Stimulated activated CD8-positive, alpha-beta memory T cell treated with anti-CD3 and anti-CD28 coated beads, Interleukin-15, amount 100 ng/mL, for 1 hour (primary cell): ENCODE measurements around the gene IZUMO4.
"Not testable (repeated sequence)": the region's sequence is repeated elsewhere in the genome, so short reads cannot be mapped to it uniquely, and the experiment has no call there.

Experiments used
- DNase-seq: peaks from one replicate; pipeline ENCODE4 v3.0.0-alpha.2; 2020; ENCODE audit warnings: low read depth

IZUMO4 gene

DNA sequence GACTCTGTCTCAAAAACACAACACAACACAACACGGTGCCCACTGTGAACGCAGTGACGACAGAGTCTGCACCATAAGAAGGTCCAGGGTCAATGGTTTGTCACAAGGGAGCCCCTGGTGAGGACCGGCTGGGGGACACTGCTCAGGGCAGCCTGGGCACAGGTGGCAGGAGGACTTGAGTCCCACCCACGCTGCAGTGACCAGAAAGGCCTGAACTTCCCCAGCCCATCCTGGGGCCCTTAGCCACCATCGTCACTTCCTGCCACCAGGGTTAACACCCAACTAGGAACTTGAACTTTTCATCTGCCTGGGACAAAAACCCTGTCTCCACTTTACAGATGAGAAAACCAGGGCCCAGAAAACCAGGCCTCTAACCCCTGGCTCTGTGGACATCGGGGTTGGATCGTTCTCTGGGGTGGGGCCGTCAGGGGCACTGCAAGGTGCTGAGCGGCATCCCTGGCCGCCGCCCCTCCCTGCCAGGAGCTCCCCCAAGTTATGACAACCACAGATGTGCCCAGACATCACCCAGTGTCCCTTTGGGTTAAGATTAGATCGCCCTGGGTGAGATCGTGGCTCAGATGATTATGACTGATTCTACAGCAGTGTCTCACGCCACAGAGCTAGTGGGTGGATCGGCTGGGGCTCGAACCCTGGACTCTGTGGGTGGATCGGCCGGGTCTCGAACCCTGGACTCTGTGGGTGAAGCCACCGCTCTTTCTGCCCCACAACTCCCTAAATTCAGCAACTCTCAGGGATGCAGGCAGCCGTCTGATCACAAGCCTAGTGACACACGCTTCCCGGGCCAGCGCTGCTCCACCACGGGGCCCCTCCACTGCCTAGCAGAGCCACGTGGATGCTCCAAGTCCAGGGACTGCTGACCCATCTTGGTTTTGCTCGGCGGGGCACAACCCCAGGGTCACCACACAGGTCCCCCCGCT, 14.6 kb upstream of the IZUMO4 start:
- DNase-seq, result no peak

DNA sequence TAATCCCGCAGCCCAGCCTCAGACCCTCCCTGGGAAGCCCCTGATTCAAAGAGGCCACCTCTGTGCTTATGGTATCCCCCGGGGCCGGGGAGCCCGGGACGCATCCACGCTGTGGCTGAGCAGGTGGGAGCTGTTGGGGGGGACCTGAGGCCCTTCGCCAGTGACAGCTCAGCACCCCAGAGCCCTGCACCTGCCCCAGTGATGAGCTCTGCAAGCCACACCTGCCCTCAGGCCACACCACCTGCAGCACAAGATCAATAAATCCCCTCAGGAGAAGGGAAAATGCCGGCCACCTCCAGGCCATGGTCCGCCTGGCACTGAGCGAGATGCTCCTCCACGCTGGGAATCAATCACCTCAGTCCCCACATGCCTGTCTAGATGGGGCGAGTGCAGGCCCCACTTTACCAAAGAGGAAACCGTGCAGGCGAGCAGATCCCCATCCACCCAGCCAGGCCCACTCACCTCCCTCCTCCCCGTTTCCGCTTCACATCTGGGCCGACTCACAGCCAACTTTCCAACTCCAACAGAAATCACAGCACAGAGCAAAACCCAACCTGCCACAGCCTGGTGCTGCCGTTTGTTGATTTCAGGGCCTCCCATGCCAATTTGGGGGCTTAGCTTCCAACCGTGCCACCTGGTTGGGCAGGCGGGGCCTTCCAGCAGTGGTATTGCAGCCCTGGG, 13.4 kb upstream of the IZUMO4 start:
- DNase-seq, result peak; percentile 48

DNA sequence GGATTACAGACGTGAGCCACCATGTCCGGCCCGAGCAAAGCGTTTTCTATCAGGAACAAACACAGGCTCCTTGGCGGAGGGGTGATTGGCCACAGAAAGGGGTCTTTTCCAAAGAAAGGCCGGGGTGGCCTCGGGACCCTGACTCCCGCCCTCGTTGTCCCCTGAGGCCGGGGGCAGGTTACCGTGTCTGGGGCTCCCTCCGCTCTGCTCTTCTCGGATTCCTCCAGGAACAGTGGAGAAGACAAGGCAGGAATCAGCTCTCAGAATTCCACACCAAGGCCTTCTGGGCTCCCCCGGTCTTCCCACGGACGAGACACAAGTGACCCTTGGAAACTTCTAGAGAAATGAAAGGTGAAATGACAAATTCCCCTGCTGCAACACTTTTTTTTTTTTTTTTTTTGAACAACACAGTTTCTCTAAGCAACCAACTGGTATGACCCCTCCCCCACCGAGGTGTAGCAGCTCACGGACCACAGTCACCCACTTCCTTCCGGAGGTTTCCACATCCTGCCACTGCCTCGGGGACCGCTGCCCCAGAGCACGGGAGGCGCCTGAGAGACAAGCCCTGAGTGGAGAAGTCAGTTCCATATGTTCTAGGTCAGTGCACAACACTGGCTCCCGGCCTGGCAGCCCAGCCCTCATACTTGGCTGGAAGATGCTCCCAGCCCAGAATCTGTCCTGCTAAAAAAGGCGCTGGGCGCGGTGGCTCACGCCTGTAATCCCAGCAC, 11.6 kb upstream of the IZUMO4 start:
- DNase-seq, result peak; percentile 87

DNA sequence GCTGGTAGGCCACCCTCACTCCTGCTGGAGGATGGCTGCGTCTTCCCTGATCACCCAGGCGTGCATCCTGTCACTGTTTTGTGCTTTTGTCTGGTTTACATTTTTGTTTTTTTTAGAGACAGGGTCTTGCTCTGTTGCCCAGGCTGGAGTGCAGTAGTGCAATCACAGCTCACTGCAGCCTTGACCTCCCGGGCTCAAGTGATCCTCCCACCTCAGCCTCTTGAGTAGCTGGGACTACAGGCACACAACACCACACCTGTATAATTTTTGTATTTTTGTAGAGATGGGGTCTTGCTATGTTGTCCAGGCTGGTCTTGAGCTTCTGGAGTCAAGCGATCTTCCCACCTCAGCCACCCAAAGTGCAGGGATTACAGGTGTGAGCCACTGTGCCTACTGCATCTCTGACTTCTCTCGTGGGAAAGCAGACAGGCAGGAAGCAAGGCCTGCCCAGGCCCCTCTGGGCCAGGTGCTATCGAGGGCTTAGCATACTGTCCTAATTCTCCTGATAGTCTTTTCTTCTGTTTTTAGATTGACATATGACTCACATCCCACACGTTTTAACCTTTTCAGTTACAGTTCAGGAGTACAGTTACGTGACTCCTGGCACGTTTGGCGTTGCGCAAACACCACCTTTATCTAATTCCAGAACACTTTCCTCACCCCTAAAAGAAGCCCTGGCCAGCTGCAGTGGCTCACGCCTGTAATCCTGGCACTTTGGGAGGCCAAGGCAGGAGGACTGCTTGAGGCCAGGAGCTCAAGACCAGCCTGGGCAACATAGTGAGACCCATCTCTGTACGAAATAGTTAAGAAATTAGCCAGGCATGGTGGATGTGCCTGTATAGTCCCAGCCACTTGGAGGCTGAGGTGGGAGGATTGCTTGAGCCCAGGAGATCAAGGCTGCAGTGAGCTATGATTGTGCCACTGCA, 9.8 kb upstream of the IZUMO4 start:
- not testable (repeated sequence) for DNase-seq

DNA sequence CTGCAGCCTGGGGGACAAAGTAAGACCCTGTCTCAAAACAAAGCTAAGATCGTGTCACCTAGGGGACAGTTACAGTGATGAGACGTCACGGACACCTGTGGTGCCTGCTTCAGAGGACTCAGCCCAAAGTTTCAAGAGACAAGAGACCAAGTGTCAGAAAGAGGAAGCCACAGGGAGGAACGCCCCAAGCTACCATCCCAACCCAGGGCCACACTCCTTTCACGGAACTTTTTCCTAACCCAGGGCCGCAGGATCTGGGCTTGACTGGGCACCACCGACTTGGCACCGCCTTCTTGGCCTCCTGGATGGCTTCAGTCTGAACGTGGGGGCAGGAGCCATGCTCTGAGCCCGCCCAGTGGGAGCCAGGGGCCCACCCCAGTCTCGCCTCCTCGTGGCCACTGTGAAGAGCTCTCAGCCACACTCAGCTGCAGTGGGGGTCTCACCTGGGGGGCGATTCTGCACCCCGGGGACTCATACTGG, 9.1 kb upstream of the IZUMO4 start:
- no peak for DNase-seq

DNA sequence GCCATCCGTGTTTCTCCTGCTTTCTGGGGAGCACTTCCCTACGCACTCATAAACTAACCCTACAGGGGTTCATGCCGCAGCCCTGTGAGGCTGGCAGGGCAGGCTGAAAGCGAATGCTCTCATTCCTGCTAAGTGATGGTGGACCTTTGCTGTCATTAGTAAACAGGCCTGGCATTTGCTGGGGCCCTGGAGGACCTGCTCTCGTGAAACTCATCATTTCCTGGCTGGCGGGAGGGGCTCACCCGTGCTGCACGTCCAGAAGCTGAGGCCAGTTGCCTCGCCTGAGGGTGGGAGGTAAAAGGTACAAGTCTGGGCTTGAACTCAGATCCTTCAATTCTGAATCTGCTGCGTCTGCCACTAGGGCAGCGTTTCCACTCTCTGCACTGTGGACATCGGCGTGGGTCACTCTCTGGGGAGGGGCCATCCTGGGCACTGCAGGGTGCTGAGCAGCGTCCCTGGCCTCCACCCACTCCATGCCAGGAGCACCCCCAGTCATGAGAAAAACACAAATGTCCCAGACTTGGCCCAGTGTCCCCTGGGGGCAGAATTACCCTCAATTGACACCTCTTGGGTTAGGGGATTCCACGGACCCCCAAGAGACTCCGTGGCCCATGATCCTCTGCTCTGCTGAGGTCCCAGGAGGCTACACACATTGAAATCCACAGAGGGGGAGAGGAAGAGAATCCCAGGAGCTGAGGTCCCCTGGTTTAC, 7.6 kb upstream of the IZUMO4 start:
- DNase-seq, result no peak

DNA sequence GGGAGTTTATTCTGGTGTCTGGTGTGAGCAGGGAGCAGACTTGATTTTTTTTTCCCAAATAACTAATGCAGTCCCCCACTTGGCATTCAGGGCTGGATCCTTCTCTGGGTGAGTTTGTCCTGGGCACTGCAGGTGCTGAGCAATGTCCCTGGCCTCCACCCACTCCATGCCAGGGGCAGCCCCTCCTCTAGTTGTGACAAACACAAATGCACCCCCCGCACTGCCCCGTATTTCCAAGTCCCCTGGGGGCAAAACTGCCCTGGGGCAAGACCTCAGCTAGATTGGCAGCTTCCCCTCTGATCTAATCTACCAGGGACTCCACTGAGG, 7.0 kb upstream of the IZUMO4 start:
- DNase-seq, result no peak

DNA sequence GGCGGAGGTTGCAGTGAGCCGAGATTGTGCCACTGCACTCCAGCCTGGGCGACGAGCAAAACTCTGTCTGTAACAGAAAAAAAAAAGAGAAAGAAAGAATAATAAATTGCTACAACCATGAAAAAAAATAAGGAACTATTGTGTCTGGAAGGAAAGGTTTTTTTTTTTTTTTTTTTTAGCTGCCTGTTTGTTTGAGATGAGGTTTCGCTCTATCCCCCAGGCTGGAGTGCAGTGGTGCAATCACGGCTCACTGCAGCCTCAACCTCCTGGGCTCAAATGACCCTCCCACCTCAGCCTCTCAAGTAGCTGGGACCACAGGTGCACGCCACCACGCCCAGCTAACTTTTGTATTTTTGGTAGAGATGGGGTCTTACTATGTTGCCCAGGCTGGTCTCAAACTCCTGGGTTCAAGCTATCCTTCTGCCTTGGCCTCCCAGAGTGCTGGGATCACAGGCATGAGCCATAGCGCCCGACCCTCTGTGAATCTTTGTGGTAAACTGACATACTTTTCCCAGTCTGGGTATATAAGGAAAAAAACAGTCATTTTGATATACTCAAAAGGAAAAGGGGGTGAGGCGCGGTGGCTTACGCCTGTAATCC, 4.7 kb upstream of the IZUMO4 start:
- DNase-seq, result not testable (repeated sequence)

DNA sequence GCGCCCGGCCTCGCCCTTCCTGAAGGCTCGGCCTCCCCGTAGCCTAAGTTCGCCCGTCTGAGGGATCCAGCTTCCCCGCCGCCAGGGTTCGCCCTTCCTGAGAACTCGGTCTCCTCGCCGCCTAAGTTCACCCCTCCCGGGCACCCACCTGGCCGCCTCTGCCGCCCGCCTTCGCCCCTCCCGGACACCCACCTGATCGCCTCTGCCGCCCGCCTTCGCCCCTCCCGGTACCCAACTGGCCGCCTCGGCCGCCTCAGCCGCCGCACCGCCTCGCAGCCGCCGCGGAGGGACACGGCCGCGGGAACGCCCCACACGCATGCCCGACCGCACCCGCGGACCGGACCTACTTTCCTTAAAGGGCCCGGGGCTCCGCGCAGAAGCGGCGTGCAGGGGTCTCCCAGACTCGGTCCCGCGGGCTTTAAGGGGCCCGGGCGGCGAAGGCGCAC, 658 bp upstream of the IZUMO4 start, which contains the start of gene MOB3A:
TSS of gene MOB3A (minus strand) at position 293 of the 446 bp plus-strand sequence. CDS start 17,766 bp downstream, outside the sequence.
- peak; percentile 62 for DNase-seq

DNA sequence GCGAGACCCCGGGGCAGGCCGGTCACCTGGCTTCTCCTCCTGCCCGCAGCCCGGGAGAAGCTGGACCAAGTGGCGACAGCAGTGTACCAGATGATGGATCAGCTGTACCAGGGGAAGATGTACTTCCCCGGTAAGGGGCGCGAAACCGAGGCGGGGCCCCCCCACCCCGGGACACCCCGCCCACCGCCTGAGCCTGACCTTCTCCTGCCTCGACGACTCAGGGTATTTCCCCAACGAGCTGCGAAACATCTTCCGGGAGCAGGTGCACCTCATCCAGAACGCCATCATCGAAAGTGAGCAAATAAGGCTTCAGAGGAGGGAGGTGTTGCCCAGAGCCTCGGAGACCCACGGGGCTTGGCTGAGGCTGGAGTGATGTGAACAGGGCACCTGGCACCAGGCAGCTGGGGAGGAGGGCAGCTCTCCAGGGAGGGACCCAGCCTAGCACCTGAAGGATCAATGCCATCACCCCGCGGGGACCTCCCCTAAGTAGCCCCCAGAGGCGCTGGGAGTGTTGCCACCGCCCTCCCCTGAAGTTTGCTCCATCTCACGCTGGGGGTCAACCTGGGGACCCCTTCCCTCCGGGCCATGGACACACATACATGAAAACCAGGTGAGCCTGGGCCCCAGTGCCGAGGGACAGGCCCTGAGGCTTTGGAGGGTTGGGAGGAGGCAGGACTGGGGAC, 629 bp downstream of the IZUMO4 start:
- no peak for DNase-seq

DNA sequence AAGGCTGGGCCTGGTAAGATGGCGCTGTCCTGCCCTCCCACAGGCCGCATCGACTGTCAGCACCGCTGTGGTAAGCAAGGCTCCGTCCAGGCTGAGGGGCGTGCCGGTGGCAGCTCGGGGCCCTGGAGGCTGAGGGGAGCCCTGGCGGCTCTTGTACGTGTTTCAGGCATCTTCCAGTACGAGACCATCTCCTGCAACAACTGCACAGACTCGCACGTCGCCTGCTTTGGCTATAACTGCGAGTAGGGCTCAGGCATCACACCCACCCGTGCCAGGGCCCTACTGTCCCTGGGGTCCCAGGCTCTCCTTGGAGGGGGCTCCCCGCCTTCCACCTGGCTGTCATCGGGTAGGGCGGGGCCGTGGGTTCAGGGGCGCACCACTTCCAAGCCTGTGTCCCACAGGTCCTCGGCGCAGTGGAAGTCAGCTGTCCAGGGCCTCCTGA, 1.2 kb downstream of the IZUMO4 start:
- no peak for DNase-seq

DNA sequence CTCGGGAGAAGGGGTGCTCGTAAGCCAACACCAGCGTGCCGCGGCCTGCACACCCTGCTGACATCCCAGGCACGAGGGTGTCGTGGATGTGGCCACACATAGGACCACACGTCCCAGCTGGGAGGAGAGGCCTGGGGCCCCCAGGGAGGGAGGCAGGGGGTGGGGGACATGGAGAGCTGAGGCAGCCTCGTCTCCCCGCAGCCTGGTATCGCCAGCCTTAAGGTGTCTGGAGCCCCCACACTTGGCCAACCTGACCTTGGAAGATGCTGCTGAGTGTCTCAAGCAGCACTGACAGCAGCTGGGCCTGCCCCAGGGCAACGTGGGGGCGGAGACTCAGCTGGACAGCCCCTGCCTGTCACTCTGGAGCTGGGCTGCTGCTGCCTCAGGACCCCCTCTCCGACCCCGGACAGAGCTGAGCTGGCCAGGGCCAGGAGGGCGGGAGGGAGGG, 2.4 kb downstream of the IZUMO4 start:
- DNase-seq, result no peak

DNA sequence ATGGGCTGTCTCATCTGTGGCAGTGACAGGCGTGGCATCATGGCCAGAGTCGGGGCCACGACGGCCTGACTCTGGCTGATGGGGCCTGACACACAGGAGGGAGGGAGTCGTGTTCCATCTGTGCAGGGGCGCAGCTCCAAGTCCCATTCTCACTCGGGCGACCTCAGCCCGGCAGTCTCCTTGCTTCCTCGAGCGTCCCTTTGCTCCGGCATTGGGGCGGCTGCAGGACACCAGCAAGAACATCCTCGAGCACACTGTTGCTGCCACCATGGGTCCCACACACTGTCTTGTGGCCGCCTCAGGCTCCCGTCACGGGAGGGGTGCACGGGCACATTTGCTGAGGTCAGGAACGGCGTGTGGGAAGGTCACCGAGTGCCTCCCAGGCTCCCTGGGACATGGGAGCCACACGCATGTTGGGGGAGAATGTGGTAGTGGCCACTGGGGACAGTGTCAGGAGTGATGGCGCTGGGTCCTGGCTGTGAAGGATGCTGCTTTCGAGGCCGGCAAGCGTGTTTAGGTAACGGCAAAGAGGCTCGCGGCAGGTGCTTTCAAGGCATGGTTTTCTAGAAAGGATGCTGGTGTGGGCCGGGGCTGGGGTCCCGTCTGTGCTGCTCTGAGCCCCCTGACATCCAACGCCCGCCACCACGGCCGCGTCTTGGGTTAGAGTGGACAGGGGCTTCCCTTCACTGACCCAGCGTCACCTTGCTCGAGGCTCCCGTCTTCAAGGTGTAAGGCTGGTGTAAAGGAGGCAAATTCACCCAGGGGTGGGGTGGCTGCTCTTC, 3.4 kb downstream of the IZUMO4 start:
- no peak for DNase-seq

DNA sequence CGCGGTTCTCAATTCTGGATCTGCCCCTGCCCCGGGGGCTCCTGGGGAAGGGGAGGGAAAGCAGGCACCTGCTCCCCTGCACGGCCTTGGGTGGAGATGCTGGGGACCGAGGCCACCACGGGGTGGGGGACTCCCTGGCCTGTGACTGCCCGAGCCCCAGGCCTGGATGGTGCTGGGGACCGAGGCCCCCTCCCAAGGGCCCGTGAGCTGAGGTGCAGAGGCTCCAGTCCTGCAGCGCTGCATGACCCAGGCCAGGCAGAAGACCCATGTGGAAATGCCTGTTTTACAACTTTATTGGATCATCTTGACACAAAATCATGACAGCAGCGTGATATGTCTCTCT, 4.0 kb downstream of the IZUMO4 start:
- no peak for DNase-seq

DNA sequence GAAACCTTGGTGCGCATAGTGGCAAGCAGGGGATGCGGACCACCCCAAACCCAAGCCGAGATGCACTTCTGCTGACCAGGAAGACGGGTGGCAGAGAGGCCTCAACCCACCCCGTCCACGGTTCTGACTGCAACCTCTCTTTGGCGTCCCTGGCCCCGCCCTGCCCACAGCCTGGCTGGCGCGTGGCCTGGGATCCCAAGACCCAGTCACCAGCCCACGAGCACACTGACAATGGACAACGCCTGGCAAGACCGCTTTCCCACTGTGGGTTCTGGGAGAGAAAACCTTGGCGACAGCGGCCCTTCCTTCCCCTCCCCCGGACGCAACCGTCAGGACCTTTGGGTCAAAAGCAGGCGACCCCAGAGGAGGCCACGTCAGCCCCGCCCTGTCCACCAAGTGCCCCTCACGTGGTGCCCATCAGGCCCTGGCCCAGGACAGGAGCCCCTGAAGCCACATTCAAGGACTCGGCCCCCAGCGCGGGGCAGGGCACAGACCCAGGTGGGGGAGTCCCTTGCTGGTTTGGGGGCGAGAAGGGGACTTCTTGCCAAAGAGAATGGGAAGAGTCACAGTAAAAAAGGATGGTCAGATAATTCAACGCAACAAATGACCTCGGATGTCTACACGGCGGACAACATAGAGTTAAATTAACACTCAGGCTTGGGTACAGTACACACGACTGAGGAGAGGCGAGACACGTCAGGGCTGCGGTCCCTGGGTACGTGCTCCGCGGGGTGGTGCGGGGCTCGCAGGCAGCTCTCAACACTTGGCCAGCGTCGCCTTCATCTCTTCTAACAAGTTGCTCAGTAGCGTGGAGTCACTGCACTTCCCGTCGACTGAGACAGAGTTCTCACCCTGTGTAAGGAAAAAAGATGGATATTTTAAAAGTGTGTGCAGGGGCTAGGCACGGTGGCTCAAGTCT, 5.0 kb downstream of the IZUMO4 start:
- no peak for DNase-seq

DNA sequence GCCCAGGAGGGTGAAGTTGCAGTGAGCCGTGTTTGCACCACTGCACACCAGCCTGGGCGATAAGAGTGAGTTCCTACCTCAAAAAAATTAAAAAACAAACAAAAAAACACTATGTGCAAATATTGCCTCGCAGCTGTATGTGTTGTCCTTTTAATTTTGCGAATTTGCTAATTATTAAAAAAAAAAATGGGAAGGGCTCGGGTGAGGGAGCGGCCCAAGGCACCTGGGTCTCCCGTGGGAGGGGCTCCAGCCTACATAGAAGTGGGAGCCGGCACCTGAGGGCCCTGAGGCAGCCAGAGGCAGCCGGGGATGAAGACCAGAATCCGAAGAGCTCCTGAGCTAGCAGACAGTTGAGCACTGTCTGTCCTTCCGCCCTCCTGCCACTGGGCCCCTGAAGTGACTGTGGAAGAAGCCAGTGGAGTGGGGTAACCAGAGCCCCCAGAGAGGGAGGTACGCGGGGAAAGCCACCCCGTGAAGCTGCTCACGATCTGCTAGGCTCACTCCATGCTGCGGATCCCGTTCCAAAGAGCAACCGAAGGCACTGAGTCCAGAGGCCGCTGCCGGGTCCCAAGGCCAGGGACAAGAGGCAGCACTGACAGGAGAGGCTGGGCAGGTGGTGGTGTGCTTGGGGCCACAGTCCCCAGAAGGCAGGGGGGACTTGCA, 6.5 kb downstream of the IZUMO4 start:
- no peak for DNase-seq
